HL-60 (cell line): ENCODE data around the gene IRF5.

ENCODE experiments used
- GABPA ChIP-seq: IDR thresholded peaks from 2 replicates; pipeline ENCODE4 v1.6.1; 2012; ENCODE audit warnings: low read depth
- POLR2AphosphoS5 ChIP-seq: IDR thresholded peaks from 2 replicates; pipeline ENCODE4 v1.6.1; 2012; ENCODE audit warnings: low read depth
- TF ChIP-seq, protein P1 (sequence below): IDR thresholded peaks from 2 replicates; pipeline ENCODE4 v1.6.1; 2012; ENCODE audit warnings: low read depth; ENCODE audit not compliant: insufficient replicate concordance
- TF ChIP-seq, protein P2 (sequence below): IDR thresholded peaks from one replicate; pipeline ENCODE4 v1.5.1; 2011; ENCODE audit warnings: low read length, control low read depth, inconsistent platforms; ENCODE audit not compliant: insufficient read depth

GRCh38 chr7:128928882-128929788 is 8.6 kb upstream of the IRF5 start:
- TF ChIP-seq, protein P1, sequence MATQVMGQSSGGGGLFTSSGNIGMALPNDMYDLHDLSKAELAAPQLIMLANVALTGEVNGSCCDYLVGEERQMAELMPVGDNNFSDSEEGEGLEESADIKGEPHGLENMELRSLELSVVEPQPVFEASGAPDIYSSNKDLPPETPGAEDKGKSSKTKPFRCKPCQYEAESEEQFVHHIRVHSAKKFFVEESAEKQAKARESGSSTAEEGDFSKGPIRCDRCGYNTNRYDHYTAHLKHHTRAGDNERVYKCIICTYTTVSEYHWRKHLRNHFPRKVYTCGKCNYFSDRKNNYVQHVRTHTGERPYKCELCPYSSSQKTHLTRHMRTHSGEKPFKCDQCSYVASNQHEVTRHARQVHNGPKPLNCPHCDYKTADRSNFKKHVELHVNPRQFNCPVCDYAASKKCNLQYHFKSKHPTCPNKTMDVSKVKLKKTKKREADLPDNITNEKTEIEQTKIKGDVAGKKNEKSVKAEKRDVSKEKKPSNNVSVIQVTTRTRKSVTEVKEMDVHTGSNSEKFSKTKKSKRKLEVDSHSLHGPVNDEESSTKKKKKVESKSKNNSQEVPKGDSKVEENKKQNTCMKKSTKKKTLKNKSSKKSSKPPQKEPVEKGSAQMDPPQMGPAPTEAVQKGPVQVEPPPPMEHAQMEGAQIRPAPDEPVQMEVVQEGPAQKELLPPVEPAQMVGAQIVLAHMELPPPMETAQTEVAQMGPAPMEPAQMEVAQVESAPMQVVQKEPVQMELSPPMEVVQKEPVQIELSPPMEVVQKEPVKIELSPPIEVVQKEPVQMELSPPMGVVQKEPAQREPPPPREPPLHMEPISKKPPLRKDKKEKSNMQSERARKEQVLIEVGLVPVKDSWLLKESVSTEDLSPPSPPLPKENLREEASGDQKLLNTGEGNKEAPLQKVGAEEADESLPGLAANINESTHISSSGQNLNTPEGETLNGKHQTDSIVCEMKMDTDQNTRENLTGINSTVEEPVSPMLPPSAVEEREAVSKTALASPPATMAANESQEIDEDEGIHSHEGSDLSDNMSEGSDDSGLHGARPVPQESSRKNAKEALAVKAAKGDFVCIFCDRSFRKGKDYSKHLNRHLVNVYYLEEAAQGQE = no peak
- no peak for TF ChIP-seq POLR2AphosphoS5
- TF ChIP-seq, protein P2, sequence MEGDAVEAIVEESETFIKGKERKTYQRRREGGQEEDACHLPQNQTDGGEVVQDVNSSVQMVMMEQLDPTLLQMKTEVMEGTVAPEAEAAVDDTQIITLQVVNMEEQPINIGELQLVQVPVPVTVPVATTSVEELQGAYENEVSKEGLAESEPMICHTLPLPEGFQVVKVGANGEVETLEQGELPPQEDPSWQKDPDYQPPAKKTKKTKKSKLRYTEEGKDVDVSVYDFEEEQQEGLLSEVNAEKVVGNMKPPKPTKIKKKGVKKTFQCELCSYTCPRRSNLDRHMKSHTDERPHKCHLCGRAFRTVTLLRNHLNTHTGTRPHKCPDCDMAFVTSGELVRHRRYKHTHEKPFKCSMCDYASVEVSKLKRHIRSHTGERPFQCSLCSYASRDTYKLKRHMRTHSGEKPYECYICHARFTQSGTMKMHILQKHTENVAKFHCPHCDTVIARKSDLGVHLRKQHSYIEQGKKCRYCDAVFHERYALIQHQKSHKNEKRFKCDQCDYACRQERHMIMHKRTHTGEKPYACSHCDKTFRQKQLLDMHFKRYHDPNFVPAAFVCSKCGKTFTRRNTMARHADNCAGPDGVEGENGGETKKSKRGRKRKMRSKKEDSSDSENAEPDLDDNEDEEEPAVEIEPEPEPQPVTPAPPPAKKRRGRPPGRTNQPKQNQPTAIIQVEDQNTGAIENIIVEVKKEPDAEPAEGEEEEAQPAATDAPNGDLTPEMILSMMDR = no peak
- TF ChIP-seq GABPA = no peak
